AG09309 (cell line): Measurements from ENCODE around the gene DOCK7.
"Not testable (repeated sequence)": the region's sequence is repeated elsewhere in the genome, so short reads cannot be mapped to it uniquely, and the experiment has no call there.

Experiments
- DNase-seq: peaks from one replicate; pipeline ENCODE4 v3.0.0-alpha.2; 2010; ENCODE audit warnings: low read depth
- H3K4me3 ChIP-seq: 2 replicates; pipeline ENCODE4 v1.5.1; 2011; ENCODE audit warnings: mild to moderate bottlenecking, low read depth, low read length, moderate library complexity; ENCODE audit not compliant: control insufficient read depth
- CTCF ChIP-seq: IDR thresholded peaks from 2 replicates; pipeline ENCODE4 v1.5.1; 2011; ENCODE audit warnings: mild to moderate bottlenecking, low read depth, low read length, inconsistent platforms; ENCODE audit not compliant: insufficient read depth, control insufficient read depth; ENCODE audit errors: missing control alignments

DOCK7 gene

GRCh38 chr1:62539028-62539447 is 149.1 kb downstream of the DOCK7 start:
- no peak for TF ChIP-seq CTCF
- DNase-seq, result no peak

GRCh38 chr1:62536865-62537264 is 151.3 kb downstream of the DOCK7 start:
- TF ChIP-seq CTCF, result no peak
- no peak overlapping the region for H3K4me3 ChIP-seq

More at GRCh38 chr1:62539028-62539447, 149.1 kb downstream of the DOCK7 start:
- no peak overlapping the region for H3K4me3 ChIP-seq

GRCh38 chr1:62530516-62531154 is 157.6 kb downstream of the DOCK7 start:
- DNase-seq, result no peak
- H3K4me3 ChIP-seq, result no peak overlapping the region
- TF ChIP-seq CTCF, result peak; percentile 67

More at GRCh38 chr1:62536865-62537264, 151.3 kb downstream of the DOCK7 start:
- DNase-seq, result no peak

GRCh38 chr1:62529227-62529626 is 159.0 kb downstream of the DOCK7 start:
- DNase-seq, result no peak
- no peak overlapping the region for H3K4me3 ChIP-seq
- no peak for TF ChIP-seq CTCF

GRCh38 chr1:62528015-62528414 is 160.2 kb downstream of the DOCK7 start:
- TF ChIP-seq CTCF, result no peak
- no peak overlapping the region for H3K4me3 ChIP-seq
- DNase-seq, result no peak

- not testable (repeated sequence) for DNase-seq, H3K4me3 ChIP-seq
Measured at GRCh38 chr1:62527346-62527745, 160.8 kb downstream of the DOCK7 start.

- H3K4me3 ChIP-seq, result no peak overlapping the region
- no peak for TF ChIP-seq CTCF
- DNase-seq, result no peak
Measured at GRCh38 chr1:62523860-62524259, 164.3 kb downstream of the DOCK7 start.
